H1 (cell line): Measurements from ENCODE around the gene ANKH. TPM values are rescaled to one million over a fixed set of nuclear protein-coding genes. Genes with fewer than 3 reads are reported as not detected.

Source experiments
- CTCF ChIA-PET: fragments of 300-600 bp; sonication (Branson Sonifier 250); formaldehyde crosslinking; loops from one replicate; lab custom pipeline; 2021; ENCODE audit not compliant: partially characterized antibody; lab: Charles Lee
- POLR2A ChIA-PET: fragments of 300-600 bp; sonication (Branson Sonifier 250); formaldehyde crosslinking; loops from one replicate; lab custom pipeline; 2021; ENCODE audit warnings: inconsistent platforms; ENCODE audit not compliant: partially characterized antibody; lab: Charles Lee
- DNase-seq, 2 experiments: peaks; one replicate each; pipeline versions ENCODE4 v3.0.0 to v3.0.0-alpha.2; 2010 to 2022; ENCODE audit warnings: low spot score in 2 of 2, low read depth in 1 of 2, mixed read lengths in 1 of 2
- FAIRE-seq: peaks from 2 replicates; lab custom pipeline; 2011; peaks lifted over from hg19 to GRCh38; lab: Jason Lieb, UNC
- H2AFZ ChIP-seq: 2 replicates; pipeline ENCODE4 v1.8.1; 2012; ENCODE audit warnings: low read length, inconsistent platforms
- H2AK5ac ChIP-seq: 2 replicates; pipeline ENCODE4 v1.6.1; 2013; ENCODE audit warnings: low read depth, low read length
- H2BK120ac ChIP-seq: replicated peaks from 2 replicates; pipeline ENCODE3; 2013; ENCODE audit warnings: low read depth, low read length, inconsistent platforms
- H2BK12ac ChIP-seq: 2 replicates; pipeline ENCODE4 v1.6.1; 2013; ENCODE audit warnings: low read depth, low read length
- H2BK15ac ChIP-seq: 2 replicates; pipeline ENCODE4 v1.6.1; 2013; ENCODE audit warnings: low read length
- H2BK20ac ChIP-seq: 2 replicates; pipeline ENCODE4 v1.6.1; 2013; ENCODE audit warnings: low read length
- H2BK5ac ChIP-seq: 2 replicates; pipeline ENCODE4 v1.6.1; 2013; ENCODE audit warnings: low read depth, low read length
- H3K14ac ChIP-seq: 2 replicates; pipeline ENCODE4 v1.6.1; 2013; ENCODE audit warnings: inconsistent platforms; ENCODE audit not compliant: insufficient read length
- H3K18ac ChIP-seq: 2 replicates; pipeline ENCODE4 v1.6.1; 2013; ENCODE audit warnings: low read length; ENCODE audit errors: extremely low read depth
- H3K23ac ChIP-seq: 2 replicates; pipeline ENCODE4 v1.6.1; 2013; ENCODE audit warnings: inconsistent platforms; ENCODE audit not compliant: insufficient read length
- H3K23me2 ChIP-seq: 2 replicates; pipeline ENCODE4 v1.6.1; 2013; ENCODE audit warnings: low read depth, low read length
- H3K27ac ChIP-seq: 2 replicates; pipeline ENCODE4 v1.6.1; 2011; ENCODE audit warnings: low read depth, low read length, inconsistent platforms
- H3K27me3 ChIP-seq, 4 experiments: replicated peaks in 1 of 4; 1 replicate in 1 of 4; 2 replicates in 3 of 4; pipeline versions ENCODE4 v1.6.1 to v1.8.1; 2011 to 2013; ENCODE audit warnings: low read length in 3 of 4, mild to moderate bottlenecking in 3 of 4, inconsistent platforms in 2 of 4, mixed read lengths in 2 of 4, moderate library complexity in 1 of 4; ENCODE audit not compliant: control insufficient read depth in 3 of 4, insufficient read depth in 3 of 4; ENCODE audit errors: extremely low read depth in 1 of 4
- H3K36me3 ChIP-seq, 4 experiments: 2 replicates each; pipeline versions ENCODE4 v1.6.1 to v1.8.1; 2011 to 2013; ENCODE audit warnings: mild to moderate bottlenecking in 4 of 4, low read length in 3 of 4, moderate library complexity in 2 of 4, control low read depth in 1 of 4, inconsistent platforms in 1 of 4; ENCODE audit not compliant: insufficient read depth in 4 of 4, control insufficient read depth in 2 of 4
- H3K4ac ChIP-seq: replicated peaks from 2 replicates; pipeline ENCODE3; 2013; ENCODE audit warnings: low read length, low read depth, mixed read lengths, inconsistent platforms; ENCODE audit not compliant: insufficient read length
- H3K4me1 ChIP-seq, 4 experiments: replicated peaks in 1 of 4; 1 replicate in 1 of 4; 2 replicates in 3 of 4; pipeline versions ENCODE4 v1.6.1 to v1.8.1; 2011 to 2013; ENCODE audit warnings: low read length in 3 of 4, inconsistent platforms in 2 of 4, mixed read lengths in 1 of 4; ENCODE audit not compliant: insufficient read depth in 4 of 4, control insufficient read depth in 3 of 4
- H3K4me2 ChIP-seq, 2 experiments: 2 replicates each; pipeline versions ENCODE4 v1.6.1 to v1.8.1; 2011 to 2013; ENCODE audit warnings: low read depth in 2 of 2, low read length in 2 of 2, control low read depth in 1 of 2, inconsistent platforms in 1 of 2, mild to moderate bottlenecking in 1 of 2; ENCODE audit not compliant: insufficient read depth in 1 of 2
- H3K4me3 ChIP-seq, 4 experiments: fragments of 200-600, 300-600 bp in 1 of 4; sonication (generic), shearing (Covaris generic), sonication (Bioruptor Twin) in 1 of 4; 2 replicates each; pipeline versions ENCODE4 v1.5.1 to v1.8.1; 2011 to 2016; ENCODE audit warnings: low read length in 4 of 4, low read depth in 3 of 4, control low read depth in 2 of 4, inconsistent platforms in 2 of 4, mild to moderate bottlenecking in 2 of 4, mixed read lengths in 1 of 4, moderate library complexity in 1 of 4; ENCODE audit not compliant: insufficient read depth in 2 of 4; ENCODE audit errors: extremely low read depth in 1 of 4
- H3K56ac ChIP-seq: replicated peaks from 2 replicates; pipeline ENCODE3; 2013; ENCODE audit warnings: low read depth, mild to moderate bottlenecking, mixed read lengths, low read length, inconsistent platforms; ENCODE audit not compliant: insufficient read length
- H3K79me1 ChIP-seq: 2 replicates; pipeline ENCODE4 v1.6.1; 2013; ENCODE audit warnings: low read depth, low read length, control low read depth
- H3K79me2 ChIP-seq, 2 experiments: 2 replicates each; pipeline versions ENCODE4 v1.6.1 to v1.8.1; 2012 to 2013; ENCODE audit warnings: low read length in 2 of 2, mild to moderate bottlenecking in 2 of 2, inconsistent platforms in 1 of 2; ENCODE audit not compliant: insufficient read depth in 2 of 2, control insufficient read depth in 1 of 2
- H3K9ac ChIP-seq, 4 experiments: replicated peaks in 1 of 4; 1 replicate in 1 of 4; 2 replicates in 3 of 4; pipeline versions ENCODE4 v1.6.1 to v1.8.1; 2011 to 2013; ENCODE audit warnings: low read depth in 3 of 4, low read length in 3 of 4, control low read depth in 2 of 4, mild to moderate bottlenecking in 2 of 4, moderate library complexity in 2 of 4, inconsistent platforms in 1 of 4; ENCODE audit errors: extremely low read depth in 1 of 4
- H3K9me3 ChIP-seq, 2 experiments: 2 replicates each; pipeline versions ENCODE4 v1.6.1 to v1.8.1; 2012 to 2013; ENCODE audit warnings: mild to moderate bottlenecking in 2 of 2, moderate library complexity in 2 of 2, control low read depth in 1 of 2, inconsistent platforms in 1 of 2, low read depth in 1 of 2, low read length in 1 of 2, mixed read lengths in 1 of 2; ENCODE audit not compliant: insufficient read depth in 2 of 2
- H4K20me1 ChIP-seq, 2 experiments: replicated peaks in 1 of 2; 2 replicates each; pipeline versions ENCODE3 to v1.8.1; 2011 to 2013; ENCODE audit warnings: inconsistent platforms in 2 of 2, low read length in 2 of 2, mild to moderate bottlenecking in 1 of 2; ENCODE audit not compliant: insufficient read depth in 2 of 2, control insufficient read depth in 1 of 2
- H4K5ac ChIP-seq: 2 replicates; pipeline ENCODE4 v1.6.1; 2013; ENCODE audit warnings: low read length, low read depth, mixed read lengths, inconsistent platforms; ENCODE audit not compliant: insufficient read length
- H4K8ac ChIP-seq: 2 replicates; pipeline ENCODE4 v1.8.0; 2013; ENCODE audit warnings: mild to moderate bottlenecking, moderate library complexity, low read length, inconsistent platforms; ENCODE audit not compliant: insufficient read depth; ENCODE audit errors: extremely low read depth
- H4K91ac ChIP-seq: replicated peaks from 2 replicates; pipeline ENCODE3; 2013; ENCODE audit warnings: low read length, mixed read lengths, inconsistent platforms; ENCODE audit not compliant: insufficient read length
- EGR1 ChIP-seq: IDR thresholded peaks from 2 replicates; pipeline ENCODE4 v1.6.1; 2011; ENCODE audit warnings: low read depth, low read length, borderline replicate concordance
- KDM1A ChIP-seq: fragments of 200-600, 300-600 bp; sonication (generic); IDR thresholded peaks from 2 replicates; pipeline ENCODE4 v1.7.1; 2016; ENCODE audit warnings: mild to moderate bottlenecking, low read length, borderline replicate concordance
- KDM4A ChIP-seq: IDR thresholded peaks from one replicate; pipeline ENCODE4 v1.7.1; 2012; ENCODE audit warnings: low read depth, mild to moderate bottlenecking, moderate library complexity, low read length, inconsistent platforms; ENCODE audit not compliant: severe bottlenecking
- WGBS, 2 experiments: shearing (Covaris generic) in 1 of 2; methylation state at CpG; one replicate each; pipeline versions ENCODE4 v1.1.6 to v1.1.7; 2013 to 2015; ENCODE audit warnings: low lambda C conversion rate in 2 of 2, mixed read lengths in 2 of 2, inconsistent platforms in 1 of 2, low coverage in 1 of 2, missing lambda C conversion rate in 1 of 2; ENCODE audit not compliant: insufficient replicate concordance in 2 of 2, insufficient coverage in 1 of 2, insufficient read length in 1 of 2; ENCODE audit errors: extremely low coverage in 1 of 2, missing lambda C conversion rate in 1 of 2; 5-methylcytosine and 5-hydroxymethylcytosine counted together
- polyA plus RNA-seq, 7 experiments: library from polyadenylated mRNA; depleted of rRNA in 3 of 7; stranded (reverse) in 5 of 7; unstranded in 2 of 7; fragments of >200 nt in 5 of 7; fragments of 200-250 nt in 2 of 7; gene quantifications; 1 replicate in 5 of 7; 2 replicates in 1 of 7; 4 replicates in 1 of 7; pipeline versions ENCODE4 v1.2.1 to v1.2.3, GENCODE V29; 2011 to 2013; ENCODE audit warnings: missing spikeins in 2 of 7, mixed read lengths in 2 of 7
- total RNA-seq: library from RNA; stranded (reverse); fragmentation: NEBNext Ultra II Directional; extraction: Animal tissue kit (Norgen Biotek cat#: 25700); gene quantifications from 2 replicates; pipeline ENCODE4 v1.2.1, GENCODE V29; 2021
- TF ChIP-seq, protein P1 (sequence below): IDR thresholded peaks from 2 replicates; pipeline ENCODE4 v1.6.1; 2011; ENCODE audit warnings: low read length, improper control_type of control experiment

The ANKH gene
- total and polyA plus RNA-seq, 2 of the 8 experiments (the other 6 are each of a cell fraction or from before 2014, with no cell fraction given): 5.3 to 13.0 TPM

DNA sequence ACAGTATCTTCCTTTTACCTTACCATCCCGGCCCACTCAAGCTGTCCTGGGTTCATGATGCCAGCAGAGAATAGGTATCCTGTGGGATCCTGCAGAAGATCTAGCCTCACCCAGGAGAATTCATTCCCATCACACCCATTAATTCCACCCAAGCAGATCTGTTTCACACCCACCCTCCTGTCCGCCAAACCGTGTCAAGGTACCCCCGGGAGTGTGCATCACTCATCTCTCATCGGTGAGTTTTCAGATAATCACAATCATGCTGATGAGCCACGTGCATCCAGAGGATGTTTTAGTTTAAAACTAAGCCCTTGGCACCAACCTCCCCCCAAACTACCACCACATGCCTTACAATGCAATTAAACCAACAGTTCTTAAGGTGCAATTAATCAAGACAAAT lies 18.8 kb downstream of the ANKH start:
- Histone ChIP-seq H4K5ac (no peak overlapping the region), H3K56ac (no peak overlapping the region), H2BK15ac (no peak overlapping the region), H3K4ac (no peak overlapping the region), H2AK5ac (no peak overlapping the region), H3K9me3 (no peaks in the 10 kb centered on the region), H3K4me3 (no peak overlapping the region), H3K18ac (no peak overlapping the region), H3K23ac (no peak overlapping the region), H3K9ac (no peak overlapping the region), H3K23me2 (no peaks in the 10 kb centered on the region), H4K8ac (no peak overlapping the region), H2BK12ac (no peak overlapping the region), H3K36me3 (no peaks in the 10 kb centered on the region), H4K91ac (no peak overlapping the region), H3K4me2 (no peak overlapping the region), H3K27me3 (no peaks in the 10 kb centered on the region), H2BK5ac (no peak overlapping the region), H3K14ac (no peak overlapping the region), H3K27ac (no peak overlapping the region), H4K20me1 (no peaks in the 10 kb centered on the region), H2AFZ (no peak overlapping the region), H2BK120ac (no peak overlapping the region), H3K79me1 (no peaks in the 10 kb centered on the region), H3K79me2 (no peaks in the 10 kb centered on the region), H3K4me1 (peaks cover 5 to 13% (median 12%) of the 10 kb centered on the region in 4 experiments), H2BK20ac (no peak overlapping the region)
- WGBS, 2 experiments: 95% methylated on average over 6 of the region's 6 CpGs; no CpG with 5 or more reads in 1 of the 2 experiments
- ChIA-PET CTCF (interaction anchor here (0.7 to 1.6 kb wide), 3 partner anchors 20 to 125 kb away, joined by 3 to 4 read pairs (median 3); no protein-coding TSS in a partner anchor), POLR2A (no interaction called here)
- FAIRE-seq: no peak
- no peak for DNase-seq
- TF ChIP-seq EGR1 (no peak), KDM1A (no peak), KDM4A (no peak)
- TF ChIP-seq, protein P1, sequence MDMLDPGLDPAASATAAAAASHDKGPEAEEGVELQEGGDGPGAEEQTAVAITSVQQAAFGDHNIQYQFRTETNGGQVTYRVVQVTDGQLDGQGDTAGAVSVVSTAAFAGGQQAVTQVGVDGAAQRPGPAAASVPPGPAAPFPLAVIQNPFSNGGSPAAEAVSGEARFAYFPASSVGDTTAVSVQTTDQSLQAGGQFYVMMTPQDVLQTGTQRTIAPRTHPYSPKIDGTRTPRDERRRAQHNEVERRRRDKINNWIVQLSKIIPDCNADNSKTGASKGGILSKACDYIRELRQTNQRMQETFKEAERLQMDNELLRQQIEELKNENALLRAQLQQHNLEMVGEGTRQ: no peak
